Neural progenitor cell (in vitro differentiated cells): ENCODE data around the gene THAP12. TPM values are rescaled to one million over a fixed set of nuclear protein-coding genes. Genes with fewer than 3 reads are reported as not detected.

Source experiments
- DNase-seq: peaks from one replicate; pipeline ENCODE4 v3.0.0-alpha.2; 2016; ENCODE audit warnings: low spot score
- H2AFZ ChIP-seq: fragments of 200-600 bp; sonication (generic); replicated peaks from 2 replicates; pipeline ENCODE4 v1.6.1; 2016; ENCODE audit warnings: antibody characterized with exemption
- H3F3A ChIP-seq: fragments of 200-600 bp; sonication (generic); 2 replicates; pipeline ENCODE4 v1.6.1; 2016; ENCODE audit warnings: antibody characterized with exemption, low read depth
- H3K27ac ChIP-seq: fragments of 200-600 bp; sonication (generic); 2 replicates; pipeline ENCODE4 v1.5.1; 2016; ENCODE audit warnings: mild to moderate bottlenecking
- H3K27me3 ChIP-seq: fragments of 200-600 bp; sonication (generic); 2 replicates; pipeline ENCODE4 v1.6.1; 2016; ENCODE audit warnings: mild to moderate bottlenecking, moderate library complexity
- H3K36me3 ChIP-seq: fragments of 200-600 bp; sonication (generic); 2 replicates; pipeline ENCODE4 v1.5.1; 2016
- H3K4me1 ChIP-seq: fragments of 200-600 bp; sonication (generic); 2 replicates; pipeline ENCODE4 v1.6.1; 2016; ENCODE audit warnings: mixed run types
- H3K4me2 ChIP-seq: fragments of 200-600 bp; sonication (generic); 2 replicates; pipeline ENCODE4 v1.6.1; 2016
- H3K4me3 ChIP-seq: fragments of 200-600 bp; sonication (generic); 2 replicates; pipeline ENCODE4 v1.5.1; 2016
- H3K79me2 ChIP-seq: fragments of 200-600 bp; sonication (generic); 2 replicates; pipeline ENCODE4 v1.6.1; 2016; ENCODE audit warnings: low read depth
- H3K9ac ChIP-seq: fragments of 200-600 bp; sonication (generic); 2 replicates; pipeline ENCODE4 v1.6.1; 2016
- H3K9me3 ChIP-seq: fragments of 200-600 bp; sonication (generic); 2 replicates; pipeline ENCODE4 v1.5.1; 2016; ENCODE audit warnings: low read depth
- H4K20me1 ChIP-seq: fragments of 200-600 bp; sonication (generic); 2 replicates; pipeline ENCODE4 v1.6.1; 2016; ENCODE audit warnings: low read depth
- H3K27ac Mint-ChIP-seq: 3 replicates; pipeline ENCODE4 v1.8.0; 2021; ENCODE audit warnings: mixed read lengths
- H3K27me3 Mint-ChIP-seq: 2 replicates; pipeline ENCODE4 v1.8.0; 2022; ENCODE audit warnings: low read depth, mild to moderate bottlenecking, inconsistent platforms, moderate library complexity, mixed read lengths; ENCODE audit not compliant: insufficient read depth
- H3K36me3 Mint-ChIP-seq: 3 replicates; pipeline ENCODE4 v1.8.0; 2021; ENCODE audit warnings: mixed read lengths
- H3K4me1 Mint-ChIP-seq: 3 replicates; pipeline ENCODE4 v1.8.0; 2021; ENCODE audit warnings: mixed read lengths
- H3K4me3 Mint-ChIP-seq: 3 replicates; pipeline ENCODE4 v1.8.0; 2021; ENCODE audit warnings: mild to moderate bottlenecking, moderate library complexity, mixed read lengths
- H3K9me3 Mint-ChIP-seq: 3 replicates; pipeline ENCODE4 v1.8.0; 2020; ENCODE audit warnings: mixed read lengths
- CTCF ChIP-seq: fragments of 200-600 bp; sonication (generic); IDR thresholded peaks from 2 replicates; pipeline ENCODE4 v1.5.1; 2017; ENCODE audit warnings: antibody characterized with exemption, mild to moderate bottlenecking
- EZH2 ChIP-seq: fragments of 200-600 bp; sonication (generic); IDR thresholded peaks from 2 replicates; pipeline ENCODE4 v1.6.1; 2017; ENCODE audit warnings: antibody characterized with exemption, mild to moderate bottlenecking, moderate library complexity
- EZH2phosphoT487 ChIP-seq: fragments of 200-600 bp; sonication (generic); IDR thresholded peaks from 2 replicates; pipeline ENCODE4 v1.6.1; 2017; ENCODE audit warnings: antibody characterized with exemption
- total RNA-seq: library from RNA; depleted of rRNA; stranded (reverse); fragments of >200 nt; gene quantifications from 2 replicates; pipeline ENCODE4 v1.2.3, GENCODE V29; 2015; ENCODE audit warnings: low replicate concordance

The THAP12 gene
- total RNA-seq, 1 donor from 2014 or later = 112 TPM

- no peak for TF ChIP-seq EZH2
- TF ChIP-seq CTCF = no peak
- TF ChIP-seq EZH2phosphoT487 = no peak
- no peaks in the 10 kb centered on the region for H3K36me3 ChIP-seq
- no peak overlapping the region for H3K4me2 ChIP-seq
- no peaks in the 10 kb centered on the region for H3K4me1 ChIP-seq
- H3K9me3 Mint-ChIP-seq = no peaks in the 10 kb centered on the region
- peaks cover 6% of the 10 kb centered on the region for H3K4me1 Mint-ChIP-seq
- H3F3A ChIP-seq = no peaks in the 10 kb centered on the region
- H3K27ac ChIP-seq = no peak overlapping the region
- H3K79me2 ChIP-seq = no peaks in the 10 kb centered on the region
- no peak overlapping the region for H3K4me3 Mint-ChIP-seq
- H3K27ac Mint-ChIP-seq = no peak overlapping the region
- no peak overlapping the region for H3K9ac ChIP-seq
- H3K9me3 ChIP-seq = no peaks in the 10 kb centered on the region
- no peak overlapping the region for H3K4me3 ChIP-seq
- DNase-seq = no peak
- no peaks in the 10 kb centered on the region for H3K27me3 ChIP-seq
- no peaks in the 10 kb centered on the region for H4K20me1 ChIP-seq
- peaks cover 2% of the 10 kb centered on the region for H3K27me3 Mint-ChIP-seq
- peaks cover 15% of the 10 kb centered on the region for H3K36me3 Mint-ChIP-seq
- H2AFZ ChIP-seq = no peak overlapping the region
Measured at GRCh38 chr11:76400967-76401366, 20.0 kb upstream of the THAP12 start.

- no peaks in the 10 kb centered on the region for H3K4me1 ChIP-seq
- H2AFZ ChIP-seq = no peak overlapping the region
- no peak overlapping the region for H3K9ac ChIP-seq
- Mint-ChIP-seq H3K27me3 (peaks cover 2% of the 10 kb centered on the region), H3K27ac (no peak overlapping the region), H3K4me3 (no peak overlapping the region), H3K36me3 (peaks cover 6% of the 10 kb centered on the region), H3K4me1 (peaks cover 6% of the 10 kb centered on the region), H3K9me3 (no peaks in the 10 kb centered on the region)
- no peak overlapping the region for H3K27ac ChIP-seq
- no peaks in the 10 kb centered on the region for H3F3A ChIP-seq
- H3K79me2 ChIP-seq = no peaks in the 10 kb centered on the region
- no peak for DNase-seq
- H3K9me3 ChIP-seq = no peaks in the 10 kb centered on the region
- TF ChIP-seq EZH2 (no peak), CTCF (no peak), EZH2phosphoT487 (no peak)
- no peaks in the 10 kb centered on the region for H3K27me3 ChIP-seq
- no peaks in the 10 kb centered on the region for H4K20me1 ChIP-seq
- no peak overlapping the region for H3K4me2 ChIP-seq
- no peaks in the 10 kb centered on the region for H3K36me3 ChIP-seq
- H3K4me3 ChIP-seq = no peak overlapping the region
Measured at GRCh38 chr11:76397383-76397782, 16.5 kb upstream of the THAP12 start.

GRCh38 chr11:76395296-76395695 lies 14.4 kb upstream of the THAP12 start:
- Histone ChIP-seq H3K9ac (no peak overlapping the region), H3K4me1 (no peaks in the 10 kb centered on the region), H3K9me3 (no peaks in the 10 kb centered on the region), H3K4me3 (no peak overlapping the region), H3F3A (no peaks in the 10 kb centered on the region), H3K79me2 (no peaks in the 10 kb centered on the region), H3K27ac (no peak overlapping the region), H2AFZ (no peak overlapping the region), H3K36me3 (no peaks in the 10 kb centered on the region), H3K4me2 (no peak overlapping the region), H3K27me3 (no peaks in the 10 kb centered on the region), H4K20me1 (peaks cover 3% of the 10 kb centered on the region)
- TF ChIP-seq EZH2phosphoT487 (no peak), CTCF (no peak), EZH2 (no peak)
- no peak overlapping the region for H3K4me3 Mint-ChIP-seq
- no peaks in the 10 kb centered on the region for H3K9me3 Mint-ChIP-seq
- H3K4me1 Mint-ChIP-seq = peaks cover 2% of the 10 kb centered on the region
- peaks cover 2% of the 10 kb centered on the region for H3K27me3 Mint-ChIP-seq
- H3K36me3 Mint-ChIP-seq = peaks cover 3% of the 10 kb centered on the region
- DNase-seq = no peak
- no peak overlapping the region for H3K27ac Mint-ChIP-seq
